GM19193 (cell line): ENCODE results near the gene DNAJC21.

Experiments used
- POLR2A ChIP-seq: IDR thresholded peaks from 4 replicates; pipeline ENCODE4 v1.6.1; 2011; ENCODE audit not compliant: insufficient read depth, insufficient read length; ENCODE audit errors: extremely low read depth

The DNAJC21 gene

GRCh38 chr5:34929134-34929719 lies at the start of gene DNAJC21:
Gene DNAJC21, plus strand, starts transcription at chr5:34929559. Its CDS starts 261 bp downstream, at chr5:34929820.
- TF ChIP-seq POLR2A: no peak

- no peak for TF ChIP-seq POLR2A
Observed at GRCh38 chr5:34881246-34881645, 48.1 kb upstream of the DNAJC21 start.

GRCh38 chr5:34886392-34887119 lies 42.8 kb upstream of the DNAJC21 start:
- TF ChIP-seq POLR2A: no peak

GRCh38 chr5:34889394-34889793 lies 40.0 kb upstream of the DNAJC21 start:
- no peak for TF ChIP-seq POLR2A

- TF ChIP-seq POLR2A: no peak
Observed at GRCh38 chr5:34891981-34892380, 37.4 kb upstream of the DNAJC21 start.

- no peak for TF ChIP-seq POLR2A
Observed at GRCh38 chr5:34892414-34892813, 36.9 kb upstream of the DNAJC21 start.

GRCh38 chr5:34894716-34895115 lies 34.6 kb upstream of the DNAJC21 start:
- TF ChIP-seq POLR2A: no peak

GRCh38 chr5:34895641-34896419 lies 33.5 kb upstream of the DNAJC21 start:
- no peak for TF ChIP-seq POLR2A

GRCh38 chr5:34897646-34898045 lies 31.7 kb upstream of the DNAJC21 start:
- no peak for TF ChIP-seq POLR2A

- no peak for TF ChIP-seq POLR2A
Observed at GRCh38 chr5:34898258-34898895, 31.0 kb upstream of the DNAJC21 start.

- no peak for TF ChIP-seq POLR2A
Observed at GRCh38 chr5:34899066-34899465, 30.3 kb upstream of the DNAJC21 start.

- TF ChIP-seq POLR2A: no peak
Observed at GRCh38 chr5:34900652-34901051, 28.7 kb upstream of the DNAJC21 start.

- no peak for TF ChIP-seq POLR2A
Observed at GRCh38 chr5:34903260-34903659, 26.1 kb upstream of the DNAJC21 start.

GRCh38 chr5:34905564-34905963 lies 23.8 kb upstream of the DNAJC21 start:
- TF ChIP-seq POLR2A: no peak

GRCh38 chr5:34913072-34913471 lies 16.3 kb upstream of the DNAJC21 start:
- no peak for TF ChIP-seq POLR2A

- no peak for TF ChIP-seq POLR2A
Observed at GRCh38 chr5:34914671-34915138, 14.7 kb upstream of the DNAJC21 start.
